Stimulated activated CD4-positive, alpha-beta T cell treated with anti-CD3 and anti-CD28 coated beads, Interleukin-15, amount 100 ng/mL, for 48 hours (primary cell): ENCODE data around the gene PRC1.
A peak's percentile ranks its signal among the peaks of the same experiment; 100 is the strongest.

Experiments used
- DNase-seq, 2 donors: peaks; one replicate each; pipeline ENCODE4 v3.0.0-alpha.2; 2020; ENCODE audit warnings: low read depth in 2 of 2

The PRC1 gene

GRCh38 chr15:90955624-90956273 lies 38.6 kb downstream of the PRC1 start:
- no peak for DNase-seq

- peak; percentile 90 to 91 for DNase-seq
Measured at GRCh38 chr15:90954712-90955623, 39.4 kb downstream of the PRC1 start, which contains the start of gene RCCD1. Gene RCCD1, plus strand, starts transcription at chr15:90954884. Its CDS starts 1,851 bp downstream, at chr15:90956735.

- DNase-seq, result no peak
Measured at GRCh38 chr15:90953947-90954711, 40.2 kb downstream of the PRC1 start.

GRCh38 chr15:90952901-90953677 lies 41.2 kb downstream of the PRC1 start:
- no peak for DNase-seq

- no peak for DNase-seq
Measured at GRCh38 chr15:90950676-90951075, 43.7 kb downstream of the PRC1 start.

GRCh38 chr15:90949979-90950675 lies 44.2 kb downstream of the PRC1 start:
- no peak for DNase-seq

- DNase-seq, result no peak
Measured at GRCh38 chr15:90948506-90948905, 45.8 kb downstream of the PRC1 start.

GRCh38 chr15:90947577-90948357 lies 46.6 kb downstream of the PRC1 start:
- no peak for DNase-seq

- DNase-seq, result no peak
Measured at GRCh38 chr15:90946941-90947576, 47.3 kb downstream of the PRC1 start.

GRCh38 chr15:90946538-90946937 lies 47.8 kb downstream of the PRC1 start:
- no peak for DNase-seq

GRCh38 chr15:90945091-90945490 lies 49.2 kb downstream of the PRC1 start:
- DNase-seq, result no peak

- DNase-seq, result no peak
Measured at GRCh38 chr15:90942354-90943120, 51.8 kb downstream of the PRC1 start.

GRCh38 chr15:90941038-90941437 lies 53.3 kb downstream of the PRC1 start:
- DNase-seq, result no peak

GRCh38 chr15:90939756-90940155 lies 54.6 kb downstream of the PRC1 start:
- no peak for DNase-seq

- DNase-seq, result no peak
Measured at GRCh38 chr15:90938261-90938660, 56.1 kb downstream of the PRC1 start.

GRCh38 chr15:90936823-90937222 lies 57.5 kb downstream of the PRC1 start:
- no peak for DNase-seq

- DNase-seq, result peak; percentile 88 to 95
Measured at GRCh38 chr15:90934949-90935751, 59.2 kb downstream of the PRC1 start, which contains the start of gene UNC45A. Gene UNC45A, plus strand, starts transcription at chr15:90935285. Its CDS starts 40 bp downstream, at chr15:90935325.
